HEK293T (cell line): Measurements from ENCODE around the gene FOXL1.

ENCODE experiments used
- ARNT ChIP-seq: fragments of 450-650 bp; IDR thresholded peaks from 2 replicates; pipeline ENCODE4 v1.6.1; 2017; ENCODE audit warnings: mild to moderate bottlenecking
- BHLHE40 ChIP-seq: fragments of 450-650 bp; IDR thresholded peaks from 2 replicates; pipeline ENCODE4 v1.6.1; 2016; ENCODE audit warnings: mild to moderate bottlenecking, moderate library complexity, borderline replicate concordance
- FOXK2 ChIP-seq: fragments of 450-650 bp; IDR thresholded peaks from 2 replicates; pipeline ENCODE4 v1.6.1; 2016; ENCODE audit warnings: mild to moderate bottlenecking
- HDGF ChIP-seq: fragments of 450-650 bp; IDR thresholded peaks from 2 replicates; pipeline ENCODE4 v1.6.1; 2017; ENCODE audit warnings: antibody characterized with exemption, borderline replicate concordance
- LEF1 ChIP-seq: fragments of 450-650 bp; IDR thresholded peaks from 2 replicates; pipeline ENCODE4 v1.6.1; 2017; ENCODE audit warnings: mild to moderate bottlenecking, borderline replicate concordance
- SP1 ChIP-seq: fragments of 450-650 bp; IDR thresholded peaks from 2 replicates; pipeline ENCODE4 v1.6.1; 2017
- TARDBP ChIP-seq: fragments of 450-650 bp; IDR thresholded peaks from 2 replicates; pipeline ENCODE4 v1.6.1; 2016
- ZNF384 ChIP-seq: fragments of 450-650 bp; IDR thresholded peaks from 2 replicates; pipeline ENCODE4 v1.6.1; 2016
- TF ChIP-seq, protein P1 (sequence below): fragments of 450-650 bp; IDR thresholded peaks from 2 replicates; pipeline ENCODE4 v1.6.1; 2016

DNA sequence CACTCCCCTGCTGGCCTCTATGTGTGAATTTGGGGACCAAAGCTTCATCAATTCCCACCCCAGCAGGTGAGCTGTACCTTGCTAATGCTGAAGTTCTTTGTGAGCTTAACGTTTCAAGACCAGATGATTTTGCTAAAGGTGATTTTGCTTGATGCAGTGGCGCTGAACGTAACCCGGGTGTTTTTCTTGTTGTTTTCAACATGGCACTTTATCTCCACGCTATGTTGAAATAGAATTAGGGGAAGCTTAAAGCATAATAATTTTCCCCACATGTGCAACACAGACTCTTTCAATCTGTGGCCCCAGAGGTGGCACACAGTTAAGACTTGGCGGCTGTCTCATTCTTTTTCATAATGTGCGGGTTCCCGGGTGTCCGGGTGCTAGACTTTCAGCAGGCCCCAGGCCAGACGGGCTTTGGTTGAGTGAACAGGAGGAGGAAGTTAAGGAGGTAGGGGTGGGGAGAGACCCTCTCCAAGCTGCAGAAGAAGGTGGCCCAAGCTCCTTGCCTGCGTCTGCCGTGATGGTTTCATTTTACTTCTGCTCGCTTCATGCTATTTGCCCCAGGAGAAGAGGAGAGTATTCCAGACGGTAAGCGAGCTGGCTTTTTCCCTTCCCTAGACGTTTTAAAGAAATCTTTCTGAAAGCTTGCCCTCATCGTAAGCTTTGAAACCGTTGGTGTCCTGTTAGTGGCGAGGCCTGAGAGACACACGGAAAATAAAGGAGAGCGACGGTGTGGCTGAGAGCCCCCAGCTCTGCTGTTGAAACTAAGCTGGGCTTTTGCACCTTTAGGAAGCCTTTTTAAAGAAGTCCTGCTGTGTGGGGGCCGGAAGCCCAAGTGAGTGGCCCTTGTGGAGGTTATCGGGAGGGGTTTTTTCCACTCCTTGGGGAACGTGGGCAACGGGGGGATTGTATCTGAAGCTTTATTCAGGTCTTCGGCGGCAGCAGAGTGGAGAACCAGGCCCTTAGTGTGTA lies 7.5 kb upstream of the FOXL1 start:
- TF ChIP-seq LEF1 (no peak), BHLHE40 (no peak), SP1 (no peak), FOXK2 (no peak), ARNT (no peak), ZNF384 (no peak), TARDBP (no peak), HDGF (no peak)
- TF ChIP-seq, protein P1, sequence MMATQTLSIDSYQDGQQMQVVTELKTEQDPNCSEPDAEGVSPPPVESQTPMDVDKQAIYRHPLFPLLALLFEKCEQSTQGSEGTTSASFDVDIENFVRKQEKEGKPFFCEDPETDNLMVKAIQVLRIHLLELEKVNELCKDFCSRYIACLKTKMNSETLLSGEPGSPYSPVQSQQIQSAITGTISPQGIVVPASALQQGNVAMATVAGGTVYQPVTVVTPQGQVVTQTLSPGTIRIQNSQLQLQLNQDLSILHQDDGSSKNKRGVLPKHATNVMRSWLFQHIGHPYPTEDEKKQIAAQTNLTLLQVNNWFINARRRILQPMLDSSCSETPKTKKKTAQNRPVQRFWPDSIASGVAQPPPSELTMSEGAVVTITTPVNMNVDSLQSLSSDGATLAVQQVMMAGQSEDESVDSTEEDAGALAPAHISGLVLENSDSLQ = no peak
